GM19395 (cell line): ENCODE results near the gene IGF1R.

Experiments used
- ATAC-seq: cut with Tn5 transposase; IDR thresholded peaks from one replicate; pipeline ENCODE4 v1.9.1; 2021; ENCODE audit warnings: mild to moderate bottlenecking, moderate library complexity; ENCODE audit not compliant: unreplicated experiment

IGF1R gene

DNA sequence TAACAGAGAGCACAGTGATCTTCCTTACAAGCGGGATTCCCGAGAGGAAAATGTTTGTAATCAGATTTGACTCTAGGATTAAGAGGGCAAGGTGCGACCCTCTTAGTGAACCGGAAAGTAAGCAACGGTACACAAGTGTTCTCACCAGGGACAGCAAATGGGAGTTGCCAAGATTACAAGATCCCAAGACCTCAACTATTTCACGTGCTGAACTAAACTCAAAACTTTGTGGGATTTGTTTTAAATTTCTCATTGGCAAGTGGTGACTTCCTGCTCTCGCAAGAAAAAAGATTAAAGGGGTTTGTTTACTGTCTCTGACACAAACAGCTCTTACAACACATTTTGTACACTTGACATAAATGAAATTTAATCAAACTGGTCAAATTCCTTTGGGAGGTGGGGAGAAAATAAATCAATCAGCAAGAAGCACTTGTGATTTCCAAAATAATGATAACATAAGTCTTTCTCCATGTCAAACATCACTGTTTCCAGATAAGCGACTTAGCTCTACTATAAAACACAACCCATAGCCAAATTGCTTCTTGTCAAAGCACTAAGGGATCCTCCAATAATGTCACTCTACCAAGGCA is 361.5 kb downstream of the IGF1R start:
- ATAC-seq: no peak

DNA sequence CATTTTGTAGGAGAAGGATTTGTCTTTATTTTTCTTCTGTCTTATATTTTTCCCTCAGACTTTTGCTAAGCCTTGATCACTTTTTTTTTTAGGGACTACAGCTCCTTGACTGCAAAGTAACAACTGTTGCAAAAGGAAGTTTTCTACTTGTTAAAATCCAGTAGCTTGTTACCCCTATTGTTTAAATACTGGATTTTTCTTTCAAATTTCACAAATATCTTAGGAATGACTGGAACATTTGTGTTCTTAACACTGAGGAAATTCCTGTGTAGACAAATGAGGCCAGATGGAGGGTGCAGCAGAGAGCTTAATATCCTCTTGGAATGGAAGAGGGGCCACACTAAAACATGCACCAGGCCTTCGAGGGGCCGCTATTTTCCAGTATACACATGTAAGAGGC is 362.4 kb downstream of the IGF1R start:
- ATAC-seq: no peak
